ENCODE results near the gene CDC27. TPM values are rescaled to one million over a fixed set of nuclear protein-coding genes. Genes with fewer than 3 reads are reported as not detected.

Gene CDC27
- total RNA-seq, 1 experiment from 2014 or later, result 92.6 TPM

Other genes starting within 250 kb of the CDC27 start
- not detected in 2 replicates for gene RPRML, start 210.0 kb downstream of the CDC27 start, total RNA-seq (2022)
- gene MYL4, start 20.1 kb upstream of the CDC27 start, total RNA-seq (2022), result 0.39 TPM in 1 of 2 replicates, not detected in the other
- 0.48 and 1.2 TPM in 2 replicates for gene ITGB3, start 64.5 kb upstream of the CDC27 start, total RNA-seq (2022)
- 5.1 and 6.4 TPM in 2 replicates for gene EFCAB13, start 134.7 kb upstream of the CDC27 start, total RNA-seq (2022)

Measured in Caco-2 (cell line).